T-cell (primary cell): ENCODE data around the gene OR6J1. TPM values are rescaled to one million over a fixed set of nuclear protein-coding genes. Genes with fewer than 3 reads are reported as not detected.

Source experiments
- ATAC-seq, 4 experiments: fragments of 200-7000 bp in 3 of 4; fragments of 150-1000 bp in 1 of 4; cut with Tn5 transposase; replicated peaks in 1 of 4; 1 replicate in 3 of 4; 2 replicates in 1 of 4; pipeline ENCODE4 v1.10.0; 2021; ENCODE audit warnings: moderate library complexity in 3 of 4, mild to moderate bottlenecking in 2 of 4, moderate number of reproducible peaks in 1 of 4
- CTCF ChIA-PET, 2 donors: fragments of 300-600 bp; sonication (Branson Sonifier 250); formaldehyde crosslinking; loops; one replicate each; lab custom pipeline; 2022; ENCODE audit warnings: antibody characterized with exemption in 2 of 2; lab: Charles Lee
- POLR2A ChIA-PET, 2 donors: fragments of 300-600 bp; sonication (Branson Sonifier 250); formaldehyde crosslinking; loops; one replicate each; lab custom pipeline; 2022; ENCODE audit warnings: antibody characterized with exemption in 2 of 2; lab: Charles Lee
- DNase-seq, 35 experiments: peaks; one replicate each; pipeline versions ENCODE4 v3.0.0 to v3.0.0-alpha.2; 2013 to 2023
- H3K27ac ChIP-seq: one replicate; pipeline ENCODE4 v1.5.1; 2013; ENCODE audit warnings: low read length
- H3K27me3 ChIP-seq, 2 experiments: replicated peaks in 1 of 2; 1 replicate in 1 of 2; 2 replicates in 1 of 2; pipeline versions ENCODE4 v1.6.1 to v1.7.0; 2013; ENCODE audit warnings: low read length in 1 of 2, mixed read lengths in 1 of 2; ENCODE audit not compliant: control insufficient read depth in 2 of 2, insufficient read depth in 2 of 2; ENCODE audit errors: extremely low read depth in 1 of 2
- H3K36me3 ChIP-seq, 2 donors: 1 replicate in 1 of 2; 2 replicates in 1 of 2; pipeline versions ENCODE4 v1.6.1 to v1.7.0; 2013; ENCODE audit warnings: low read length in 1 of 2; ENCODE audit not compliant: control insufficient read depth in 2 of 2, insufficient read depth in 1 of 2; ENCODE audit errors: extremely low read depth in 1 of 2
- H3K4me1 ChIP-seq, 2 experiments: 1 replicate in 1 of 2; 2 replicates in 1 of 2; pipeline versions ENCODE4 v1.6.1 to v1.7.0; 2013; ENCODE audit warnings: low read length in 2 of 2, mixed read lengths in 1 of 2; ENCODE audit not compliant: insufficient read depth in 2 of 2, control insufficient read depth in 1 of 2; ENCODE audit errors: extremely low read depth in 1 of 2
- H3K4me3 ChIP-seq, 2 donors: 1 replicate in 1 of 2; 2 replicates in 1 of 2; pipeline versions ENCODE4 v1.5.1 to v1.7.0; 2013; ENCODE audit warnings: mild to moderate bottlenecking in 2 of 2, low read length in 1 of 2, moderate library complexity in 1 of 2; ENCODE audit not compliant: control insufficient read depth in 1 of 2; ENCODE audit errors: extremely low read depth in 1 of 2
- H3K9me3 ChIP-seq: 2 replicates; pipeline ENCODE4 v1.7.0; 2013
- H3K27ac Mint-ChIP-seq, 2 donors: one replicate each; pipeline ENCODE4 v1.8.0; 2020 to 2021; ENCODE audit warnings: mild to moderate bottlenecking in 2 of 2, mixed read lengths in 2 of 2
- H3K27me3 Mint-ChIP-seq, 2 donors: one replicate each; pipeline ENCODE4 v1.8.0; 2021 to 2022; ENCODE audit warnings: mixed read lengths in 2 of 2
- H3K36me3 Mint-ChIP-seq: one replicate; pipeline ENCODE4 v1.8.0; 2021; ENCODE audit warnings: mixed read lengths
- H3K4me1 Mint-ChIP-seq, 3 donors: one replicate each; pipeline ENCODE4 v1.8.0; 2020 to 2022; ENCODE audit warnings: mixed read lengths in 3 of 3, mild to moderate bottlenecking in 1 of 3
- H3K4me3 Mint-ChIP-seq, 3 donors: one replicate each; pipeline ENCODE4 v1.8.0; 2020 to 2022; ENCODE audit warnings: mild to moderate bottlenecking in 3 of 3, mixed read lengths in 3 of 3, moderate library complexity in 3 of 3
- H3K9me3 Mint-ChIP-seq, 3 donors: one replicate each; pipeline ENCODE4 v1.8.0; 2020 to 2022; ENCODE audit warnings: mixed read lengths in 3 of 3
- WGBS: methylation state at CpG from one replicate; pipeline ENCODE4 v1.1.5; 2013; ENCODE audit warnings: missing lambda C conversion rate; ENCODE audit not compliant: insufficient coverage; 5-methylcytosine and 5-hydroxymethylcytosine counted together
- total RNA-seq, 35 experiments: library from RNA in 6 of 35; stranded (reverse) in 6 of 35; fragments of 120-200 nt in 1 of 35; gene quantifications; one replicate each; pipeline versions ENCODE4 v1.2.1 to v1.2.4 and lab custom pipeline; 2013 to 2026

OR6J1 gene
- total RNA-seq, 5 donors from 2014 or later (not counting 1 experiment from before 2014, with no cell fraction given) = not detected

- Mint-ChIP-seq H3K27ac (no peak overlapping the region), H3K27me3 (no peaks in the 10 kb centered on the region), H3K36me3 (peaks cover 52% of the 10 kb centered on the region), H3K4me1 (peaks cover 0 to 6% (median 0%) of the 10 kb centered on the region in 3 donors), H3K4me3 (no peak overlapping the region), H3K9me3 (no peaks in the 10 kb centered on the region)
- H3K27me3 ChIP-seq = no peaks in the 10 kb centered on the region
- no peaks in the 10 kb centered on the region for H3K4me1 ChIP-seq
- ChIA-PET POLR2A (no interaction called here), CTCF (no interaction called here)
- no CpG with 5 or more reads among the region's 2 CpGs for WGBS
- H3K36me3 ChIP-seq = peaks cover 8 to 45% of the 10 kb centered on the region in 2 donors
- no peak for ATAC-seq
- no peaks in the 10 kb centered on the region for H3K9me3 ChIP-seq
- no peak overlapping the region for H3K27ac ChIP-seq
- no peak for DNase-seq
- no peak overlapping the region for H3K4me3 ChIP-seq
Measured at GRCh38 chr14:22610931-22611330, 33.2 kb downstream of the OR6J1 start.

- ChIA-PET CTCF (no interaction called here), POLR2A (interaction anchor here in 1 of 2 donors (0.6 kb wide), 1 partner anchor 188 kb away, joined by 4 read pairs; no protein-coding TSS in a partner anchor)
- Histone ChIP-seq H3K36me3 (peaks cover 7 to 72% of the 10 kb centered on the region in 2 donors), H3K9me3 (no peaks in the 10 kb centered on the region), H3K4me3 (no peak overlapping the region), H3K4me1 (no peaks in the 10 kb centered on the region), H3K27ac (no peak overlapping the region), H3K27me3 (no peaks in the 10 kb centered on the region)
- no peak for ATAC-seq
- Mint-ChIP-seq H3K27me3 (no peaks in the 10 kb centered on the region), H3K9me3 (no peaks in the 10 kb centered on the region), H3K4me1 (peaks cover 0 to 12% (median 0%) of the 10 kb centered on the region in 3 donors), H3K27ac (no peak overlapping the region), H3K4me3 (no peak overlapping the region), H3K36me3 (peaks cover 82% of the 10 kb centered on the region)
- 83% methylated on average over 1 of the region's 3 CpGs for WGBS
- no peak for DNase-seq
Measured at GRCh38 chr14:22607291-22607690, 36.9 kb downstream of the OR6J1 start.

DNA sequence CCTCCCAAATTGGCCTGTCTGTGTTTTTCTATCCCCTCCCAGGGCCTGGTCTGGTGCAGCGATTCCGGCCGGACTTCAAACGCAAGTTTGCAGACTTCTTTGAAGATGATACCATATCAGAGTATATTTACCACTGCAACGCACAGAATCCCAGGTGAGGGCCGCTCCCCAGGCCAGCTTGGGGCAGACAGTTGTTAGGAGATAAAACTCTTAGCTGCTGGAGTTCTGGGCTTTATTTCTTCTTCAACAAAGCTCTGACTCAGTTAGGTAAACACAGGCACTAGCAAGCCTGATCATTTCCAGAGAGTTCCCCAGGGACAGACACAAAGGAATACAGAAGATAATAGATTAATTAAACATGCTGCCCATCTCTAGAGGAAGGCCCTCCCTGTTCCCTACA, 37.8 kb downstream of the OR6J1 start:
- Mint-ChIP-seq H3K9me3 (no peaks in the 10 kb centered on the region), H3K4me1 (peaks cover 3 to 14% (median 6%) of the 10 kb centered on the region in 3 donors), H3K4me3 (no peak overlapping the region), H3K36me3 (peaks cover 82% of the 10 kb centered on the region), H3K27me3 (no peaks in the 10 kb centered on the region), H3K27ac (no peak overlapping the region)
- H3K9me3 ChIP-seq = no peaks in the 10 kb centered on the region
- ChIA-PET CTCF (no interaction called here), POLR2A (no interaction called here)
- no peaks in the 10 kb centered on the region for H3K27me3 ChIP-seq
- ATAC-seq (no peak), DNase-seq (no peak)
- peaks cover 0 to 2% of the 10 kb centered on the region in 2 experiments for H3K4me1 ChIP-seq
- H3K4me3 ChIP-seq = no peak overlapping the region
- WGBS = 93% methylated on average over 2 of the region's 6 CpGs
- no peak overlapping the region for H3K27ac ChIP-seq
- H3K36me3 ChIP-seq = peaks cover 8 to 78% of the 10 kb centered on the region in 2 donors

DNA sequence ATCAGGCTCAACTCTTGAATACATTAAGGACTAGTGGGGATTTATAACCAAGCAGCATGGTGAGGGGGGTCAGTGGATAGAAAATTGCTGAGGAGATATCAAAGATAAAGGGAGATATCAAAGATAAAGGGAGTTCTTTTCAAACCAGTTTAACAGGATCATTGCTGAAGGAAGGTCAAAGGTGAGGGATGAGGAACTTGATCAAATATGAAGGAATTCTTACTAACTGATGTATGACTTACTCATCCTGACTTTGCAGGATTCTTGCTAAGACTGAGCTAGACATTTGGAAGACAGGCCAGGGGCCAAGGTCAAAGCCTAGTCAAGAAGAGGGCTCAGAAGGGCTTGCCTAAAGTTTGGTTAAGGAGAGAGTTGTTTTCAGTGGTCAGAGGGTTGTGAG, 41.3 kb downstream of the OR6J1 start:
- H3K4me3 Mint-ChIP-seq = no peak overlapping the region
- no peaks in the 10 kb centered on the region for H3K27me3 Mint-ChIP-seq
- CTCF ChIA-PET = no interaction called here
- H3K36me3 ChIP-seq = peaks cover 8 to 57% of the 10 kb centered on the region in 2 donors
- peaks cover 26 to 33% (median 31%) of the 10 kb centered on the region in 3 donors for H3K4me1 Mint-ChIP-seq
- H3K27ac ChIP-seq = no peak overlapping the region
- no peaks in the 10 kb centered on the region for H3K27me3 ChIP-seq
- no peak overlapping the region for H3K4me3 ChIP-seq
- H3K36me3 Mint-ChIP-seq = peaks cover 62% of the 10 kb centered on the region
- DNase-seq (no peak), ATAC-seq (no peak)
- H3K27ac Mint-ChIP-seq = no peak overlapping the region
- POLR2A ChIA-PET = interaction anchor here (0.6 to 1.0 kb wide), 2 partner anchors 10 to 655 kb away, joined by 3 read pairs; no protein-coding TSS in a partner anchor
- no peaks in the 10 kb centered on the region for H3K9me3 Mint-ChIP-seq
- H3K9me3 ChIP-seq = no peaks in the 10 kb centered on the region
- H3K4me1 ChIP-seq = peaks cover under 1 to 14% of the 10 kb centered on the region in 2 experiments

- no peak overlapping the region for H3K27ac ChIP-seq
- ChIA-PET CTCF (interaction anchor here (0.8 to 1.2 kb wide), 3 partner anchors 12 to 45 kb away, joined by 3 to 4 read pairs (median 3); partner anchors contain the start of gene DAD1 (in 2 of the 2)), POLR2A (interaction anchor here in 1 of 2 donors (1.0 kb wide), 1 partner anchor 9 kb away, joined by 3 read pairs; no protein-coding TSS in a partner anchor)
- peaks cover 8 to 48% of the 10 kb centered on the region in 2 donors for H3K36me3 ChIP-seq
- no peaks in the 10 kb centered on the region for H3K27me3 Mint-ChIP-seq
- peaks cover 0 to 4% of the 10 kb centered on the region in 2 experiments for H3K27me3 ChIP-seq
- WGBS = 80% methylated on average over 5 of the region's 5 CpGs
- ATAC-seq (no peak), DNase-seq (no peak)
- no peaks in the 10 kb centered on the region for H3K9me3 Mint-ChIP-seq
- H3K27ac Mint-ChIP-seq = no peak overlapping the region
- no peak overlapping the region for H3K4me3 ChIP-seq
- no peak overlapping the region for H3K4me3 Mint-ChIP-seq
- peaks cover 32 to 38% (median 37%) of the 10 kb centered on the region in 3 donors for H3K4me1 Mint-ChIP-seq
- peaks cover 54% of the 10 kb centered on the region for H3K36me3 Mint-ChIP-seq
- no peaks in the 10 kb centered on the region for H3K9me3 ChIP-seq
- H3K4me1 ChIP-seq = peaks cover 3 to 17% of the 10 kb centered on the region in 2 experiments
Measured at GRCh38 chr14:22601996-22602395, 42.2 kb downstream of the OR6J1 start.

GRCh38 chr14:22601456-22601855, 42.7 kb downstream of the OR6J1 start:
- H3K36me3 Mint-ChIP-seq = peaks cover 51% of the 10 kb centered on the region
- Histone ChIP-seq H3K36me3 (peaks cover 8 to 44% of the 10 kb centered on the region in 2 donors), H3K27ac (no peak overlapping the region), H3K9me3 (no peaks in the 10 kb centered on the region), H3K4me3 (no peak overlapping the region), H3K4me1 (peaks cover 3 to 17% of the 10 kb centered on the region in 2 experiments), H3K27me3 (peaks cover 0 to 5% of the 10 kb centered on the region in 2 experiments)
- CTCF ChIA-PET = interaction anchor here (0.8 to 1.5 kb wide), 4 partner anchors 12 to 45 kb away, joined by 3 to 11 read pairs (median 4); partner anchors contain the start of gene DAD1 (in 2 of the 2)
- peaks cover 32 to 38% (median 37%) of the 10 kb centered on the region in 3 donors for H3K4me1 Mint-ChIP-seq
- WGBS = 100% methylated on average over 1 of the region's 2 CpGs
- no peak overlapping the region for H3K4me3 Mint-ChIP-seq
- no peaks in the 10 kb centered on the region for H3K27me3 Mint-ChIP-seq
- H3K9me3 Mint-ChIP-seq = no peaks in the 10 kb centered on the region
- no peak overlapping the region for H3K27ac Mint-ChIP-seq
- ATAC-seq (no peak), DNase-seq (no peak)
- POLR2A ChIA-PET = interaction anchor here in 1 of 2 donors (0.6 to 4.9 kb wide), 2 partner anchors 13 to 287 kb away, joined by 10 to 39 read pairs; partner anchors contain the start of gene DAD1
